ENCODE data around the gene RTCB. TPM values are rescaled to one million over a fixed set of nuclear protein-coding genes. Genes with fewer than 3 reads are reported as not detected.

The RTCB gene
- total RNA-seq, 1 experiment from 2014 or later = 50.9 TPM

- BruUV-seq (replicated peaks) = no TSS peak
- H3K9me2 ChIP-seq (ENCODE audit: insufficient read depth) = no peaks in the 10 kb centered on the region
Measured at GRCh38 chr22:32353840-32354239, 58.2 kb downstream of the RTCB start.

More at GRCh38 chr22:32353840-32354239, 58.2 kb downstream of the RTCB start:
- H3K4me1 ChIP-seq (ENCODE audit: control insufficient read depth in 1 of 2, insufficient read depth in 2 of 2, low read length in 2 of 2) = peaks cover 0 to 6% of the 10 kb centered on the region in 2 experiments; a peak in 1 of 4 replicates
- ATAC-seq (no peak), DNase-seq (ENCODE audit: low read depth, low spot score) (no peak)
- intact Hi-C loops (cut with micrococcal nuclease) = loop anchor here (2.0 kb wide), 1 partner anchor 251 kb away; no protein-coding TSS in a partner anchor
- H3K4me3 ChIP-seq (replicated peaks in 1 of 2; ENCODE audit: low read depth in 1 of 2, low read length in 2 of 2) = no peak overlapping the region
- H3K27ac ChIP-seq (ENCODE audit: low read depth, low read length) = no peak overlapping the region
- no peak overlapping the region for H3K9ac ChIP-seq (ENCODE audit: low read length)
- no peak overlapping the region for H2AFZ ChIP-seq (ENCODE audit: low read depth, low read length, poor library complexity, severe bottlenecking)
- H3K4me2 ChIP-seq (ENCODE audit: low read length) = no peak overlapping the region
- no peaks in the 10 kb centered on the region for H3K36me3 ChIP-seq (ENCODE audit: control insufficient read depth in 1 of 2, insufficient read depth in 2 of 2, low read length in 2 of 2)
- no peaks in the 10 kb centered on the region for H3K27me3 ChIP-seq (ENCODE audit: insufficient read depth, low read length)
- ChIA-PET POLR2A (no interaction called here), CTCF (no interaction called here), RAD21 (ENCODE audit: low non-redundant PET in 1 of 2, low total read pairs in 2 of 2, uncharacterized antibody in 2 of 2, unreplicated experiment in 2 of 2) (no interaction called here)
- H4K20me1 ChIP-seq (ENCODE audit: insufficient read depth) = no peaks in the 10 kb centered on the region
- TF ChIP-seq POLR2AphosphoS5 (IDR thresholded peaks at IDR 0.05; ENCODE audit: low read depth, low read length) (no peak), ELF1 (IDR thresholded peaks at IDR 0.05; ENCODE audit: borderline replicate concordance, low read depth) (no peak), TCF7L2 (IDR thresholded peaks at IDR 0.05; ENCODE audit: borderline replicate concordance, extremely low read depth, insufficient read depth, insufficient read length) (no peak), SIN3A (IDR thresholded peaks at IDR 0.05; ENCODE audit: low read depth) (no peak), EZH2 (IDR thresholded peaks at IDR 0.05) (no peak), ZBTB33 (IDR thresholded peaks at IDR 0.05; ENCODE audit: extremely low read depth, insufficient replicate concordance, low read length) (no peak), FOSL1 (IDR thresholded peaks at IDR 0.05; ENCODE audit: low read depth) (no peak), EZH2phosphoT487 (IDR thresholded peaks at IDR 0.05; ENCODE audit: borderline replicate concordance) (no peak), JUND (IDR thresholded peaks at IDR 0.05) (no peak), CEBPB (IDR thresholded peaks at IDR 0.05; ENCODE audit: low read depth) (no peak), ZNF274 (IDR thresholded peaks at IDR 0.05; ENCODE audit: low read depth, low read length) (no peak), SRF (IDR thresholded peaks at IDR 0.05; ENCODE audit: low read depth) (no peak), SP1 (IDR thresholded peaks at IDR 0.05; ENCODE audit: low read depth) (no peak), YY1 (IDR thresholded peaks at IDR 0.05; ENCODE audit: extremely low read depth, insufficient replicate concordance, low read depth, low read length) (no peak), EGR1 (IDR thresholded peaks at IDR 0.05; ENCODE audit: low read depth) (no peak), POLR2A (IDR thresholded peaks at IDR 0.05; ENCODE audit: borderline replicate concordance, extremely low read depth, insufficient read depth, insufficient read length) (no peak)
- TF ChIP-seq, protein P1, sequence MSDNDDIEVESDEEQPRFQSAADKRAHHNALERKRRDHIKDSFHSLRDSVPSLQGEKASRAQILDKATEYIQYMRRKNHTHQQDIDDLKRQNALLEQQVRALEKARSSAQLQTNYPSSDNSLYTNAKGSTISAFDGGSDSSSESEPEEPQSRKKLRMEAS (IDR thresholded peaks at IDR 0.05) = no peak
- TF ChIP-seq, protein P2, sequence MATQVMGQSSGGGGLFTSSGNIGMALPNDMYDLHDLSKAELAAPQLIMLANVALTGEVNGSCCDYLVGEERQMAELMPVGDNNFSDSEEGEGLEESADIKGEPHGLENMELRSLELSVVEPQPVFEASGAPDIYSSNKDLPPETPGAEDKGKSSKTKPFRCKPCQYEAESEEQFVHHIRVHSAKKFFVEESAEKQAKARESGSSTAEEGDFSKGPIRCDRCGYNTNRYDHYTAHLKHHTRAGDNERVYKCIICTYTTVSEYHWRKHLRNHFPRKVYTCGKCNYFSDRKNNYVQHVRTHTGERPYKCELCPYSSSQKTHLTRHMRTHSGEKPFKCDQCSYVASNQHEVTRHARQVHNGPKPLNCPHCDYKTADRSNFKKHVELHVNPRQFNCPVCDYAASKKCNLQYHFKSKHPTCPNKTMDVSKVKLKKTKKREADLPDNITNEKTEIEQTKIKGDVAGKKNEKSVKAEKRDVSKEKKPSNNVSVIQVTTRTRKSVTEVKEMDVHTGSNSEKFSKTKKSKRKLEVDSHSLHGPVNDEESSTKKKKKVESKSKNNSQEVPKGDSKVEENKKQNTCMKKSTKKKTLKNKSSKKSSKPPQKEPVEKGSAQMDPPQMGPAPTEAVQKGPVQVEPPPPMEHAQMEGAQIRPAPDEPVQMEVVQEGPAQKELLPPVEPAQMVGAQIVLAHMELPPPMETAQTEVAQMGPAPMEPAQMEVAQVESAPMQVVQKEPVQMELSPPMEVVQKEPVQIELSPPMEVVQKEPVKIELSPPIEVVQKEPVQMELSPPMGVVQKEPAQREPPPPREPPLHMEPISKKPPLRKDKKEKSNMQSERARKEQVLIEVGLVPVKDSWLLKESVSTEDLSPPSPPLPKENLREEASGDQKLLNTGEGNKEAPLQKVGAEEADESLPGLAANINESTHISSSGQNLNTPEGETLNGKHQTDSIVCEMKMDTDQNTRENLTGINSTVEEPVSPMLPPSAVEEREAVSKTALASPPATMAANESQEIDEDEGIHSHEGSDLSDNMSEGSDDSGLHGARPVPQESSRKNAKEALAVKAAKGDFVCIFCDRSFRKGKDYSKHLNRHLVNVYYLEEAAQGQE (IDR thresholded peaks at IDR 0.05; ENCODE audit: low read depth) = no peak
- TF ChIP-seq, protein P3, sequence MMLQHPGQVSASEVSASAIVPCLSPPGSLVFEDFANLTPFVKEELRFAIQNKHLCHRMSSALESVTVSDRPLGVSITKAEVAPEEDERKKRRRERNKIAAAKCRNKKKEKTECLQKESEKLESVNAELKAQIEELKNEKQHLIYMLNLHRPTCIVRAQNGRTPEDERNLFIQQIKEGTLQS (IDR thresholded peaks at IDR 0.05) = no peak
- no peaks in the 10 kb centered on the region for H3K79me2 ChIP-seq (ENCODE audit: insufficient read depth, low read length)
- no peaks in the 10 kb centered on the region for H3K9me3 ChIP-seq (ENCODE audit: control insufficient read depth in 1 of 2, insufficient read depth in 1 of 2, low read depth in 1 of 2, low read length in 2 of 2)
